Stimulated activated naive CD8-positive, alpha-beta T cell treated with anti-CD3 and anti-CD28 coated beads, Interleukin-15, Interleukin-2, amounts not matched to agents 100 ng/mL and 50 ng/mL, for 24 hours (primary cell): ENCODE data around the gene SLCO4A1.

Experiments
- H3K27ac Mint-ChIP-seq: one replicate; pipeline ENCODE4 v1.8.0; 2021; ENCODE audit warnings: mild to moderate bottlenecking, mixed read lengths
- H3K27me3 Mint-ChIP-seq: one replicate; pipeline ENCODE4 v1.8.0; 2021; ENCODE audit warnings: mixed read lengths
- H3K36me3 Mint-ChIP-seq: one replicate; pipeline ENCODE4 v1.8.0; 2021; ENCODE audit warnings: low read depth, mixed read lengths
- H3K4me1 Mint-ChIP-seq: one replicate; pipeline ENCODE4 v1.8.0; 2021; ENCODE audit warnings: low read depth, mixed read lengths
- H3K4me3 Mint-ChIP-seq: one replicate; pipeline ENCODE4 v1.8.0; 2021; ENCODE audit warnings: mild to moderate bottlenecking, mixed read lengths
- H3K9me3 Mint-ChIP-seq: one replicate; pipeline ENCODE4 v1.8.0; 2021; ENCODE audit warnings: mixed read lengths

SLCO4A1 gene

GRCh38 chr20:62656197-62656918, 14.1 kb downstream of the SLCO4A1 start:
- Mint-ChIP-seq H3K27me3 (no peaks in the 10 kb centered on the region), H3K4me3 (no peak overlapping the region), H3K36me3 (peaks cover 14% of the 10 kb centered on the region), H3K4me1 (peaks cover 12% of the 10 kb centered on the region), H3K27ac (no peak overlapping the region), H3K9me3 (no peaks in the 10 kb centered on the region)

GRCh38 chr20:62656919-62657588, 14.8 kb downstream of the SLCO4A1 start:
- Mint-ChIP-seq H3K9me3 (no peaks in the 10 kb centered on the region), H3K27ac (no peak overlapping the region), H3K27me3 (no peaks in the 10 kb centered on the region), H3K4me3 (no peak overlapping the region), H3K4me1 (peaks cover 5% of the 10 kb centered on the region), H3K36me3 (peaks cover 13% of the 10 kb centered on the region)

- Mint-ChIP-seq H3K4me1 (no peaks in the 10 kb centered on the region), H3K4me3 (no peak overlapping the region), H3K36me3 (peaks cover 13% of the 10 kb centered on the region), H3K27ac (no peak overlapping the region), H3K9me3 (no peaks in the 10 kb centered on the region), H3K27me3 (no peaks in the 10 kb centered on the region)
These were observed 15.3 kb downstream of the SLCO4A1 start for GRCh38 chr20:62657589-62657942.

- Mint-ChIP-seq H3K36me3 (peaks cover 14% of the 10 kb centered on the region), H3K27ac (no peak overlapping the region), H3K4me1 (no peaks in the 10 kb centered on the region), H3K4me3 (no peak overlapping the region), H3K27me3 (no peaks in the 10 kb centered on the region), H3K9me3 (no peaks in the 10 kb centered on the region)
These were observed 15.7 kb downstream of the SLCO4A1 start for GRCh38 chr20:62657956-62658355.

GRCh38 chr20:62658593-62659178, 16.4 kb downstream of the SLCO4A1 start:
- H3K4me1 Mint-ChIP-seq = no peaks in the 10 kb centered on the region
- peaks cover 18% of the 10 kb centered on the region for H3K36me3 Mint-ChIP-seq
- no peaks in the 10 kb centered on the region for H3K27me3 Mint-ChIP-seq
- no peak overlapping the region for H3K27ac Mint-ChIP-seq
- no peak overlapping the region for H3K4me3 Mint-ChIP-seq
- no peaks in the 10 kb centered on the region for H3K9me3 Mint-ChIP-seq

GRCh38 chr20:62659488-62660239, 17.4 kb downstream of the SLCO4A1 start:
- Mint-ChIP-seq H3K4me1 (no peaks in the 10 kb centered on the region), H3K9me3 (no peaks in the 10 kb centered on the region), H3K27me3 (no peaks in the 10 kb centered on the region), H3K36me3 (peaks cover 18% of the 10 kb centered on the region), H3K27ac (no peak overlapping the region), H3K4me3 (no peak overlapping the region)

GRCh38 chr20:62660240-62660615, 17.9 kb downstream of the SLCO4A1 start:
- Mint-ChIP-seq H3K27ac (no peak overlapping the region), H3K27me3 (no peaks in the 10 kb centered on the region), H3K4me3 (no peak overlapping the region), H3K9me3 (no peaks in the 10 kb centered on the region), H3K36me3 (peaks cover 18% of the 10 kb centered on the region), H3K4me1 (no peaks in the 10 kb centered on the region)

GRCh38 chr20:62660768-62661167, 18.5 kb downstream of the SLCO4A1 start:
- no peaks in the 10 kb centered on the region for H3K4me1 Mint-ChIP-seq
- H3K27ac Mint-ChIP-seq = no peak overlapping the region
- no peaks in the 10 kb centered on the region for H3K27me3 Mint-ChIP-seq
- H3K36me3 Mint-ChIP-seq = peaks cover 18% of the 10 kb centered on the region
- no peaks in the 10 kb centered on the region for H3K9me3 Mint-ChIP-seq
- H3K4me3 Mint-ChIP-seq = no peak overlapping the region

- Mint-ChIP-seq H3K9me3 (no peaks in the 10 kb centered on the region), H3K4me3 (no peak overlapping the region), H3K27ac (no peak overlapping the region), H3K27me3 (no peaks in the 10 kb centered on the region), H3K36me3 (peaks cover 17% of the 10 kb centered on the region), H3K4me1 (no peaks in the 10 kb centered on the region)
These were observed 19.3 kb downstream of the SLCO4A1 start for GRCh38 chr20:62661647-62662046.

GRCh38 chr20:62662422-62662821, 20.1 kb downstream of the SLCO4A1 start:
- no peaks in the 10 kb centered on the region for H3K9me3 Mint-ChIP-seq
- H3K27me3 Mint-ChIP-seq = no peaks in the 10 kb centered on the region
- no peaks in the 10 kb centered on the region for H3K4me1 Mint-ChIP-seq
- peaks cover 19% of the 10 kb centered on the region for H3K36me3 Mint-ChIP-seq
- H3K4me3 Mint-ChIP-seq = no peak overlapping the region
- H3K27ac Mint-ChIP-seq = no peak overlapping the region

GRCh38 chr20:62663145-62664018, 21.1 kb downstream of the SLCO4A1 start:
- Mint-ChIP-seq H3K9me3 (no peaks in the 10 kb centered on the region), H3K4me3 (no peak overlapping the region), H3K27ac (no peak overlapping the region), H3K27me3 (no peaks in the 10 kb centered on the region), H3K4me1 (no peaks in the 10 kb centered on the region), H3K36me3 (peaks cover 26% of the 10 kb centered on the region)

- Mint-ChIP-seq H3K36me3 (peaks cover 23% of the 10 kb centered on the region), H3K9me3 (no peaks in the 10 kb centered on the region), H3K27ac (no peak overlapping the region), H3K4me1 (no peaks in the 10 kb centered on the region), H3K27me3 (no peaks in the 10 kb centered on the region), H3K4me3 (no peak overlapping the region)
These were observed 22.0 kb downstream of the SLCO4A1 start for GRCh38 chr20:62664019-62664971.

GRCh38 chr20:62665153-62665754, 23.0 kb downstream of the SLCO4A1 start:
- no peak overlapping the region for H3K4me3 Mint-ChIP-seq
- no peak overlapping the region for H3K27ac Mint-ChIP-seq
- H3K27me3 Mint-ChIP-seq = no peaks in the 10 kb centered on the region
- no peaks in the 10 kb centered on the region for H3K9me3 Mint-ChIP-seq
- H3K36me3 Mint-ChIP-seq = peaks cover 32% of the 10 kb centered on the region
- H3K4me1 Mint-ChIP-seq = no peaks in the 10 kb centered on the region
